ENCODE data around the gene AJAP1. TPM values are rescaled to one million over a fixed set of nuclear protein-coding genes. Genes with fewer than 3 reads are reported as not detected.
"Not testable (repeated sequence)": the region's sequence is repeated elsewhere in the genome, so short reads cannot be mapped to it uniquely, and the experiment has no call there.

Gene AJAP1
- total RNA-seq, result not detected

GRCh38 chr1:4653796-4654725 is at the start of gene AJAP1:
AJAP1 (plus strand) TSS chr1:4654609; CDS start chr1:4655426, 817 bp downstream.
- CTCF ChIA-PET, result no interaction called here
- POLR2A ChIA-PET, result no interaction called here

GRCh38 chr1:4605158-4605557 is 49.3 kb upstream of the AJAP1 start:
- ChIA-PET CTCF (no interaction called here), POLR2A (no interaction called here)

- ChIA-PET CTCF (no interaction called here), POLR2A (no interaction called here)
These were observed 42.7 kb upstream of the AJAP1 start for GRCh38 chr1:4611563-4612341.

GRCh38 chr1:4612991-4613390 is 41.4 kb upstream of the AJAP1 start:
- POLR2A ChIA-PET, result no interaction called here
- CTCF ChIA-PET, result no interaction called here

GRCh38 chr1:4613606-4614370 is 40.6 kb upstream of the AJAP1 start:
- POLR2A ChIA-PET, result no interaction called here
- CTCF ChIA-PET, result no interaction called here

GRCh38 chr1:4614371-4615137 is 39.9 kb upstream of the AJAP1 start:
- ChIA-PET POLR2A (no interaction called here), CTCF (no interaction called here)

GRCh38 chr1:4615138-4615470 is 39.3 kb upstream of the AJAP1 start:
- POLR2A ChIA-PET, result no interaction called here
- CTCF ChIA-PET, result no interaction called here

GRCh38 chr1:4615501-4615900 is 38.9 kb upstream of the AJAP1 start:
- POLR2A ChIA-PET, result no interaction called here
- CTCF ChIA-PET, result no interaction called here

GRCh38 chr1:4616831-4617465 is 37.5 kb upstream of the AJAP1 start:
- POLR2A ChIA-PET, result no interaction called here
- CTCF ChIA-PET, result no interaction called here

- CTCF ChIA-PET, result no interaction called here
These were observed 36.9 kb upstream of the AJAP1 start for GRCh38 chr1:4617506-4617905.

GRCh38 chr1:4618827-4619226 is 35.6 kb upstream of the AJAP1 start:
- POLR2A ChIA-PET, result interaction anchor here (0.6 kb wide), 1 partner anchor 73 kb away, joined by 4 read pairs; no protein-coding TSS in a partner anchor
- CTCF ChIA-PET, result not testable (repeated sequence)

More at GRCh38 chr1:4617506-4617905, 36.9 kb upstream of the AJAP1 start:
- POLR2A ChIA-PET, result no interaction called here

- ChIA-PET POLR2A (no interaction called here), CTCF (no interaction called here)
These were observed 32.8 kb upstream of the AJAP1 start for GRCh38 chr1:4621646-4622045.

GRCh38 chr1:4622821-4623220 is 31.6 kb upstream of the AJAP1 start:
- POLR2A ChIA-PET, result no interaction called here

GRCh38 chr1:4624141-4624715 is 30.2 kb upstream of the AJAP1 start:
- POLR2A ChIA-PET, result no interaction called here
- CTCF ChIA-PET, result no interaction called here

More at GRCh38 chr1:4622821-4623220, 31.6 kb upstream of the AJAP1 start:
- CTCF ChIA-PET, result no interaction called here

- ChIA-PET POLR2A (no interaction called here), CTCF (no interaction called here)
These were observed 29.6 kb upstream of the AJAP1 start for GRCh38 chr1:4624801-4625200.

- POLR2A ChIA-PET, result no interaction called here
- CTCF ChIA-PET, result no interaction called here
These were observed 28.3 kb upstream of the AJAP1 start for GRCh38 chr1:4626061-4626460.

- CTCF ChIA-PET, result no interaction called here
- POLR2A ChIA-PET, result no interaction called here
These were observed 27.7 kb upstream of the AJAP1 start for GRCh38 chr1:4626560-4627319.

- ChIA-PET CTCF (no interaction called here), POLR2A (no interaction called here)
These were observed 27.1 kb upstream of the AJAP1 start for GRCh38 chr1:4627353-4627752.

Data from activated CD8-positive, alpha-beta memory T cell treated with anti-CD3 and anti-CD28 coated beads for 36 hours (primary cell).